Measurements from ENCODE around the gene SHMT2. TPM values are rescaled to one million over a fixed set of nuclear protein-coding genes. Genes with fewer than 3 reads are reported as not detected.

SHMT2 gene
- total and polyA plus RNA-seq, 2 experiments from 2014 or later, result 125 to 387 TPM

DNA sequence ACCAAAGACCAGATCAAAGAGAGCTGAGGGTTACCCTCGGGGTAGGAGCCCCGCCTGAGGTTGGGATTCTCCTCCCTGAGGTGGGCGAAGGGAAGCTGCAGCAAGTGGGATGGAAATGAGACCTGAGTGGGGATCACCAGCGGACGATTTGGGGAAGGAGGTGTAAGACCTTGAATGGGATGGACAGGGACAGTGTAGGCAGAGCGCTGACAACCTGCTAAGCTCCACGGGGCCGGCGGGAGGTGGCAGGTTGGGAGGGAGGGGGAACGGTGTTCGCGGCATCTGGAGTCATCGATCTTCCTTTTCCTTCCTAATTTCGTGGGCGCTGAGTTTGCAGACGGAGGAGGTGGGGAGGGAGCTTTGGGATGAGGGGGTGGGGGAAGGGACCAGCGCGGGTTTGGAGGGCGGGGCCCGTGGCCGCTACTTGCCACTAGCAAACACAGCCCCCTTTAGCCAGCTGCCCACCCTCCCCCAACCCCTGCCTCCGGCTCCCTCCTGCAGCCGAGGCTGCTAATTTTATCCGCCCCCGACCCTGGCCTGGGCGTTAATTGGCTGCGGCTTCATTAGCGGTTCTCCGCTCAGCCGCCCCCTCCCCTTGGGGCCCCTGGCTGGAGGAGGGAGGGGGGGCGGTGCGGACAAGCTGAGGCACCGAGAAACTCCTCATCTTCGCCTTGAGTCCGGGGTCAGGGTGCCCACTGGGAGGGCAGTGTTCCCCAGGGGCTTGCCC lies 2.8 kb upstream of the SHMT2 start:
- H3K4me3 Mint-ChIP-seq, result peak overlapping the region; percentile 76
- H3K4me1 Mint-ChIP-seq, result peaks cover 65% of the 10 kb centered on the region
- peaks cover 74% of the 10 kb centered on the region for H3K27me3 ChIP-seq (ENCODE audit: insufficient read depth)
- H3F3A ChIP-seq (replicated peaks; ENCODE audit: low read depth), result peaks cover 39% of the 10 kb centered on the region
- H3K79me2 ChIP-seq (replicated peaks; ENCODE audit: insufficient read depth), result peaks cover 19% of the 10 kb centered on the region
- ATAC-seq, result peak; percentile 10
- H3K4me2 ChIP-seq, result peak overlapping the region; percentile 87
- H3K27me3 Mint-ChIP-seq (ENCODE audit: insufficient read depth, low read depth, poor library complexity), result peaks cover 71% of the 10 kb centered on the region
- H3K4me3 ChIP-seq, result peak overlapping the region; percentile 61
- peaks cover 24% of the 10 kb centered on the region for H3K36me3 Mint-ChIP-seq (ENCODE audit: low read depth)
- H2AFZ ChIP-seq, result peak overlapping the region; percentile 92
- H3K27ac ChIP-seq (ENCODE audit: low read depth), result no peak overlapping the region
- TF ChIP-seq ZNF331 (CRISPR knock-in tag; IDR thresholded peaks at IDR 0.05; ENCODE audit: low read depth), result no peak
- TF ChIP-seq POLR2AphosphoS5 (IDR thresholded peaks at IDR 0.05; ENCODE audit: low read depth), result 0 out of 2 replicates have a peak, but pooled peaks have one; percentile 39
- peak; percentile 54 for TF ChIP-seq EZH2 (IDR thresholded peaks at IDR 0.05; ENCODE audit: low read depth, unreplicated experiment)
- TF ChIP-seq STAT1 (IDR thresholded peaks at IDR 0.05; ENCODE audit: unreplicated experiment), result no peak
- DNase-seq (ENCODE audit: low spot score), result peak; percentile 75
- no peak overlapping the region for H3K27ac Mint-ChIP-seq
- no peaks in the 10 kb centered on the region for H3K9me2 ChIP-seq (ENCODE audit: insufficient read depth)
- no peaks in the 10 kb centered on the region; the same call in 2 of the 3 replicates for H3K9me3 Mint-ChIP-seq
- H3K4me1 ChIP-seq (ENCODE audit: insufficient read depth), result peaks cover 59% of the 10 kb centered on the region
- peaks cover 16% of the 10 kb centered on the region for H4K20me1 ChIP-seq (replicated peaks; ENCODE audit: insufficient read depth)
- H3K36me3 ChIP-seq (ENCODE audit: insufficient read depth), result peaks cover 7% of the 10 kb centered on the region; the same call in 1 of the 2 replicates

DNA sequence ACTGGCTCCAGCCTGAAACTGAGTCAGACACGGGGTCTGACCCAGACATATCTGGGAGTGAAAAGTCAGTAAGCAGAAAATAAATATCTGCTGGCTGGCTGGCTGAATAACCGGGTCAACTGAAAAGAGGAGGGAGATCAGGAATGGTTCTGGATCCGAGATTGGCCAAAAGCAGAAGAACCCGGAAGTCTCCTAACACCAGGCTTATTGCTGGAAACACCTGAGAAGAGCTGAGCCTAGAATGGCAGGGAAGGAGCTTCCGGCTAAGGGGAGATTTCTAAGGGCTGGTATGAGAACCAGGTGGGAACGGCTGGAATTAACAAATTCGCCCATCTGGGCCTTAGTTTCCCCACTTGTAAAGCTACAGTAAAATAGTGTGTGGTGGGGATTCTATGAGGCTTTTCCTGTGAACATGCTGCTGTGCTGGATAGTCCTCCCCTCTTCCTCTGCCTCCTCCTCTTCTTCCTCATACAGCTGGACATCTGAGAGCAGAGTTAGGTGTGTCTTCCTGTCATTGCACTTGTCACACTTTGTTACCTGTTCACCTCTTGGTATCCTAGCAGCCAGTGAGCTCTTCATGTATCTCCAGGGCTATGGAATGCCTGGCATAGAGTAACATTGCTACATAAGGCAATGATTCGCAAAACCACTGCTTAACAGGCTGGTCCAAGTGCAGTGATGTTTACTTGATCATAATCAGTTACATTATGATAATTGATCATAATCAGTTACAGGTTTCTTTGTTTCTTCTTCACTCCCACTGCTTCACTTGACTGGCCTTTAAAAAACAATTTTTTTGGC lies 2.0 kb upstream of the SHMT2 start:
- peak overlapping the region; percentile 19; the same call in 1 of the 2 replicates for H2AFZ ChIP-seq
- TF ChIP-seq ZNF331 (CRISPR knock-in tag; IDR thresholded peaks at IDR 0.05; ENCODE audit: low read depth) (no peak), STAT1 (IDR thresholded peaks at IDR 0.05; ENCODE audit: unreplicated experiment) (no peak), POLR2AphosphoS5 (IDR thresholded peaks at IDR 0.05; ENCODE audit: low read depth) (no peak), EZH2 (IDR thresholded peaks at IDR 0.05; ENCODE audit: low read depth, unreplicated experiment) (no peak), CREB1 (CRISPR knock-in tag; IDR thresholded peaks at IDR 0.05; ENCODE audit: low read depth) (no peak), NANOG (IDR thresholded peaks at IDR 0.05; ENCODE audit: borderline replicate concordance) (no peak), EZH2phosphoT487 (IDR thresholded peaks at IDR 0.05; ENCODE audit: unreplicated experiment) (no peak)
- TF ChIP-seq, protein P1, sequence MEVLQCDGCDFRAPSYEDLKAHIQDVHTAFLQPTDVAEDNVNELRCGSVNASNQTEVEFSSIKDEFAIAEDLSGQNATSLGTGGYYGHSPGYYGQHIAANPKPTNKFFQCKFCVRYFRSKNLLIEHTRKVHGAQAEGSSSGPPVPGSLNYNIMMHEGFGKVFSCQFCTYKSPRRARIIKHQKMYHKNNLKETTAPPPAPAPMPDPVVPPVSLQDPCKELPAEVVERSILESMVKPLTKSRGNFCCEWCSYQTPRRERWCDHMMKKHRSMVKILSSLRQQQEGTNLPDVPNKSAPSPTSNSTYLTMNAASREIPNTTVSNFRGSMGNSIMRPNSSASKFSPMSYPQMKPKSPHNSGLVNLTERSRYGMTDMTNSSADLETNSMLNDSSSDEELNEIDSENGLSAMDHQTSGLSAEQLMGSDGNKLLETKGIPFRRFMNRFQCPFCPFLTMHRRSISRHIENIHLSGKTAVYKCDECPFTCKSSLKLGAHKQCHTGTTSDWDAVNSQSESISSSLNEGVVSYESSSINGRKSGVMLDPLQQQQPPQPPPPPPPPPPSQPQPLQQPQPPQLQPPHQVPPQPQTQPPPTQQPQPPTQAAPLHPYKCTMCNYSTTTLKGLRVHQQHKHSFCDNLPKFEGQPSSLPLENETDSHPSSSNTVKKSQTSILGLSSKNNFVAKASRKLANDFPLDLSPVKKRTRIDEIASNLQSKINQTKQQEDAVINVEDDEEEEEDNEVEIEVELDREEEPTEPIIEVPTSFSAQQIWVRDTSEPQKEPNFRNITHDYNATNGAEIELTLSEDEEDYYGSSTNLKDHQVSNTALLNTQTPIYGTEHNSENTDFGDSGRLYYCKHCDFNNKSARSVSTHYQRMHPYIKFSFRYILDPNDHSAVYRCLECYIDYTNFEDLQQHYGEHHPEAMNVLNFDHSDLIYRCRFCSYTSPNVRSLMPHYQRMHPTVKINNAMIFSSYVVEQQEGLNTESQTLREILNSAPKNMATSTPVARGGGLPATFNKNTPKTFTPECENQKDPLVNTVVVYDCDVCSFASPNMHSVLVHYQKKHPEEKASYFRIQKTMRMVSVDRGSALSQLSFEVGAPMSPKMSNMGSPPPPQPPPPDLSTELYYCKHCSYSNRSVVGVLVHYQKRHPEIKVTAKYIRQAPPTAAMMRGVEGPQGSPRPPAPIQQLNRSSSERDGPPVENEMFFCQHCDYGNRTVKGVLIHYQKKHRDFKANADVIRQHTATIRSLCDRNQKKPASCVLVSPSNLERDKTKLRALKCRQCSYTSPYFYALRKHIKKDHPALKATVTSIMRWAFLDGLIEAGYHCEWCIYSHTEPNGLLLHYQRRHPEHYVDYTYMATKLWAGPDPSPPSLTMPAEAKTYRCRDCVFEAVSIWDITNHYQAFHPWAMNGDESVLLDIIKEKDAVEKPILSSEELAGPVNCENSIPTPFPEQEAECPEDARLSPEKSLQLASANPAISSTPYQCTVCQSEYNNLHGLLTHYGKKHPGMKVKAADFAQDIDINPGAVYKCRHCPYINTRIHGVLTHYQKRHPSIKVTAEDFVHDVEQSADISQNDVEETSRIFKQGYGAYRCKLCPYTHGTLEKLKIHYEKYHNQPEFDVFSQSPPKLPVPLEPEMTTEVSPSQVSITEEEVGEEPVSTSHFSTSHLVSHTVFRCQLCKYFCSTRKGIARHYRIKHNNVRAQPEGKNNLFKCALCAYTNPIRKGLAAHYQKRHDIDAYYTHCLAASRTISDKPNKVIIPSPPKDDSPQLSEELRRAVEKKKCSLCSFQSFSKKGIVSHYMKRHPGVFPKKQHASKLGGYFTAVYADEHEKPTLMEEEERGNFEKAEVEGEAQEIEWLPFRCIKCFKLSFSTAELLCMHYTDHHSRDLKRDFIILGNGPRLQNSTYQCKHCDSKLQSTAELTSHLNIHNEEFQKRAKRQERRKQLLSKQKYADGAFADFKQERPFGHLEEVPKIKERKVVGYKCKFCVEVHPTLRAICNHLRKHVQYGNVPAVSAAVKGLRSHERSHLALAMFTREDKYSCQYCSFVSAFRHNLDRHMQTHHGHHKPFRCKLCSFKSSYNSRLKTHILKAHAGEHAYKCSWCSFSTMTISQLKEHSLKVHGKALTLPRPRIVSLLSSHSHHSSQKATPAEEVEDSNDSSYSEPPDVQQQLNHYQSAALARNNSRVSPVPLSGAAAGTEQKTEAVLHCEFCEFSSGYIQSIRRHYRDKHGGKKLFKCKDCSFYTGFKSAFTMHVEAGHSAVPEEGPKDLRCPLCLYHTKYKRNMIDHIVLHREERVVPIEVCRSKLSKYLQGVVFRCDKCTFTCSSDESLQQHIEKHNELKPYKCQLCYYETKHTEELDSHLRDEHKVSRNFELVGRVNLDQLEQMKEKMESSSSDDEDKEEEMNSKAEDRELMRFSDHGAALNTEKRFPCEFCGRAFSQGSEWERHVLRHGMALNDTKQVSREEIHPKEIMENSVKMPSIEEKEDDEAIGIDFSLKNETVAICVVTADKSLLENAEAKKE (CRISPR knock-in tag; IDR thresholded peaks at IDR 0.05), result no peak
- H3K4me3 ChIP-seq, result peak overlapping the region; percentile 61
- Mint-ChIP-seq H3K27ac (no peak overlapping the region), H3K9me3 (no peaks in the 10 kb centered on the region; the same call in 2 of the 3 replicates), H3K4me1 (peaks cover 63% of the 10 kb centered on the region), H3K36me3 (ENCODE audit: low read depth) (peaks cover 32% of the 10 kb centered on the region), H3K4me3 (peak overlapping the region; percentile 76), H3K27me3 (ENCODE audit: insufficient read depth, low read depth, poor library complexity) (peaks cover 66% of the 10 kb centered on the region)
- no peaks in the 10 kb centered on the region for H3K9me2 ChIP-seq (ENCODE audit: insufficient read depth)
- H3K27me3 ChIP-seq (ENCODE audit: insufficient read depth), result peaks cover 66% of the 10 kb centered on the region
- H3F3A ChIP-seq (replicated peaks; ENCODE audit: low read depth), result peaks cover 42% of the 10 kb centered on the region
- DNase-seq (ENCODE audit: low spot score), result peak; percentile 65
- H3K79me2 ChIP-seq (replicated peaks; ENCODE audit: insufficient read depth), result peaks cover 25% of the 10 kb centered on the region
- H3K27ac ChIP-seq (ENCODE audit: low read depth), result no peak overlapping the region
- H3K4me1 ChIP-seq (ENCODE audit: insufficient read depth), result peaks cover 52% of the 10 kb centered on the region
- peak overlapping the region; percentile 87 for H3K4me2 ChIP-seq
- no peak for ATAC-seq
- peaks cover 9% of the 10 kb centered on the region; the same call in 1 of the 2 replicates for H3K36me3 ChIP-seq (ENCODE audit: insufficient read depth)
- peaks cover 18% of the 10 kb centered on the region for H4K20me1 ChIP-seq (replicated peaks; ENCODE audit: insufficient read depth)
